ENCODE results near the gene YIPF5. TPM values are rescaled to one million over a fixed set of nuclear protein-coding genes. Genes with fewer than 3 reads are reported as not detected.
A peak's percentile ranks its signal among the peaks of the same experiment; 100 is the strongest.

Gene YIPF5
- total RNA-seq, 1 experiment from 2014 or later = 45.6 TPM

DNA sequence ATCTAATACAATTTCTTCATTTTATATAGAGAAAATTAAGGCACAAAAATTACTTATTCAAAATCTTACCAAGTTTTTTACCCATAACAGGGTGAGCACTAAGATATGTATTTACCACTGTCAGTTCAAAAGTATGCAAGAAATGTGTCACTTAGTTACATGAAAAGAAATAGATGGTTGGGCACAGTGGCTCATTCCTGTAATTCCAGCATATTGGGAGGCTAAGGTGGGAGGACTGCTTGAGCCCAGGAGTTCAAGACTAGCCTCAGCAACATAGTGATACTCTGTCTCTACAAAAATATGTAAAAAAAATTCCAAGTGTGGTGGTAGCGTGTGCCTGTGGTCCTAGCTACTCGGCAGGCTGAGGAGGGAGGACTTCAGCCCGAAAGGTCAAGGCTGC, 19.4 kb downstream of the YIPF5 start:
- Histone ChIP-seq H3K9me3 (replicated peaks) (no peaks in the 10 kb centered on the region), H3K4me3 (no peak overlapping the region), H3K36me3 (no peaks in the 10 kb centered on the region), H3K27me3 (no peaks in the 10 kb centered on the region), H3K27ac (no peak overlapping the region), H3K4me1 (no peaks in the 10 kb centered on the region)
- DNase-seq = no peak

DNA sequence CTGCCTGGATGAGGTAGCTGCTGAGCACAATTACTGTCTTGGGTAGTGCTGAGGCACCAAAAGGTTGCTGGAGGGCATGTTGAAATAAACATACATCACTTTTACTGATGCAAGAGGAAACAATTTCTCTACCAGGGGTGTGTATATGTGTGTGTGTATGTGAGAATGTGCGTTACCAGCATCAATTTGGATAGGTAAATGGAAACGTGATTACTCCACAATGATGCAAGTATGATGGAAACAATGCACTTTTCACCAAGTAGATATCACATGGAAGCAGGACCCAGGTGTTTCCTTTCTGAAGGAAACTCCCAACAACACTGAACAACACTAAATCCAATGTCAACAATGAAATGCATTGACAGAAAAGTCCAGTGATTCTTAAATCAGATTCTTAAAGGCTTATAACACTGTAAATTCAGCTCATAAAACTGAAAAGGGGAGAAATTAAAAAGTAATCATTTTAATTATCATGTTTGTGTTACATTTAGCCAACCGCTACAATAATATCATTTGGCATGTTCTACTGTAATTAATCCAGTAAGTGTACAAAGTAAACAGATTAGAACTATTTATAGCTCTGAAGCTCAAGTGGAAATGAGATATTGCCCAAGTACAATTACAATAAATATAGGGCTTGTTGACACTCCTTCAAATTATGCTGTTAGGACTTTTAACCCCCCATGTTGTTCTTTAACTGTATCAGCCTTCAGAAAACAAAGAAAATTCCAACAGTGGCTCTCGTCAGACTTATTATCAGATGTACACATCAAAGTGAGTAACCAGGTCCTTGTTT, 25.3 kb downstream of the YIPF5 start:
- Histone ChIP-seq H3K4me3 (no peak overlapping the region), H3K27me3 (no peaks in the 10 kb centered on the region), H3K36me3 (no peaks in the 10 kb centered on the region), H3K9me3 (replicated peaks) (no peaks in the 10 kb centered on the region), H3K4me1 (no peaks in the 10 kb centered on the region), H3K27ac (no peak overlapping the region)
- no peak for DNase-seq

DNA sequence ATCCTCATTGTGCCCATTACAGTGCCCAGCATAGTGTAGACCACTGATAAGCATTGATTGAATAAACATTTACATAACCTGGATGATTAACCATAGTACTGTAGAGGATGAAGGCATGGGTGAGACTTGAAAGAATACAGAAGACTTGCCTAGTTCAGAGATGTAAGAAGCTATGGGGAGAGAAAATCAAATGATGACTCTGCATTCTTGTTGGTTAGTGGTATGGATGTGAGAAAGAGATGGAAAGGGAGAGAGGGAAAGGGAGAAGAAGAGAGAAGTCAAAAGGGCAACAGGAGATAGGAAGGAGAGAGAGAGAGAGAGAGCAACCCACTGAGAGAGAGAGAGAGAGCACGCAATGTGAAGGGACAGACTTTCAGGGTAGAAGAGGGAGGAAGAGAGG, 26.8 kb downstream of the YIPF5 start:
- no peaks in the 10 kb centered on the region for H3K36me3 ChIP-seq
- no peaks in the 10 kb centered on the region for H3K9me3 ChIP-seq (replicated peaks)
- H3K27ac ChIP-seq = no peak overlapping the region
- no peaks in the 10 kb centered on the region for H3K4me1 ChIP-seq
- DNase-seq = no peak
- no peaks in the 10 kb centered on the region for H3K27me3 ChIP-seq
- H3K4me3 ChIP-seq = no peak overlapping the region

DNA sequence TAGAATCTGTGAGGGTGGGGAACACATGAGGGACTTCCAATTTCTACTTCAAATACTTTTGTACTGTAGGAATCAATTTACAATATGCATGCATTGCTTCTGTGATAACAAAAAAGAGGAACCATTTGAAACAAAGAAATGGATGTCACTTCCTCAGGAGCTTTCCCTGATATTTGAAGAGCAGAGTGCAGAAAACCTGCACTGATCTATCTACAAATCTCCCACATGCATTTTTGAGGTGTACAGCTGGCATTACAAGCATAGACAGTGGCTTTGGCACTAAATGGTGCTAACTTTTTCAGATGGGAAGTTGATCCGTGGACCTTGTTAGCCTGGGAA, 27.7 kb downstream of the YIPF5 start:
- no peak overlapping the region for H3K27ac ChIP-seq
- no peaks in the 10 kb centered on the region for H3K27me3 ChIP-seq
- H3K4me1 ChIP-seq = no peaks in the 10 kb centered on the region
- DNase-seq = no peak
- no peaks in the 10 kb centered on the region for H3K36me3 ChIP-seq
- no peaks in the 10 kb centered on the region for H3K9me3 ChIP-seq (replicated peaks)
- no peak overlapping the region for H3K4me3 ChIP-seq

DNA sequence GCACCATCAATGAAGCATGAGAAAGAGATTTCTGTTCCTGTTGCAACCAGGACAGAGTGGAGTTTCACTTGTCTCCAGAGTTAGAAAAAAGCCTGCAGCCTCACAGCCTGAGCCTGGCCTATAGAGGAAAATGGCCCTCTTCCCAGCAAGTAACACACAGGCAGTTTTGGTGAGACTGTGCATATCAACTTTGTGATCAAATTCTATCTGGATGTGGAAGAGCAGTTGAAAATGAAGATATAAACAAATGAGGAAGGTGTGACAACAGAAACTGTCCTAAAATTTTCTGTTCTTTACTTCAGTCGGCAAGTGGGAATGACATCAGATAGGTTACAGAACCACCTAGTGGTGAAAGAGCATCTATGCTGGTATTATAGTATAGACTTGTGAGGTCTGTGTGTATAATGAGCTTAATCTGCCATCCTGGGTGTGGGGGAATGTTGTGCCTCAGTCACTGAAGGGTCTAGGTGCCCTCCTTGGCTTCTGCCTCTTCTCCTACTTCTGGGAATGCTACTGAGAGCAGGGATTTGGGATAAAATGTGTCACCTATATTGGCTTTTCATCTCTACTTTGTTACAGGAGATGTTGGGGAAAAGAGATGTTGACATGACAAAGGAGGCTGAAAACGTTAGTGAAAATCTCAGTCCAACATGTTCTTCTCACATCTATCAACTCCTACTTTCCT, 28.2 kb downstream of the YIPF5 start:
- Histone ChIP-seq H3K4me3 (no peak overlapping the region), H3K27me3 (no peaks in the 10 kb centered on the region), H3K27ac (no peak overlapping the region), H3K36me3 (no peaks in the 10 kb centered on the region), H3K9me3 (replicated peaks) (no peaks in the 10 kb centered on the region), H3K4me1 (no peaks in the 10 kb centered on the region)
- peak in 1 of 2 experiments; percentile 39 for DNase-seq

DNA sequence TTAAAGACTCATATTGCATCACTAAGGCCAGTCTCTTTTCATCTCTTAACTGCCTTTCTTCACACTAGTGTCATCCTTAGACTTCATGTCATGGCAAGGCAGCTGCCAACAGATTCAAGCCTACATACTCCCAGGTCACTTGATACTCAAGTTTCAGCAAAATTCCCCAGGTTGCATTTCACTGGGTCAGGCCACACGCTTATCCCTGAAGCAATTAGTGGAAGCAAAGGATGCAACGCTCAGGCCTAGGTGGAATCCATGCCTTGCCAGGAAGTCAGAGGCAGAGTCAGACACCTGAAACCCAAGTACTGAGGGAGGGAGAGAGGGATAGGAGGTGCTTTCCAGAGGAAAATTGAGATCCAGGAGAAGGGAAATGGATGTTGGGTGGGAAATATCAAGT, 28.9 kb downstream of the YIPF5 start:
- peak in 1 of 2 experiments; percentile 8 for DNase-seq
- Histone ChIP-seq H3K4me3 (no peak overlapping the region), H3K4me1 (no peaks in the 10 kb centered on the region), H3K36me3 (no peaks in the 10 kb centered on the region), H3K27ac (no peak overlapping the region), H3K27me3 (no peaks in the 10 kb centered on the region), H3K9me3 (replicated peaks) (no peaks in the 10 kb centered on the region)

DNA sequence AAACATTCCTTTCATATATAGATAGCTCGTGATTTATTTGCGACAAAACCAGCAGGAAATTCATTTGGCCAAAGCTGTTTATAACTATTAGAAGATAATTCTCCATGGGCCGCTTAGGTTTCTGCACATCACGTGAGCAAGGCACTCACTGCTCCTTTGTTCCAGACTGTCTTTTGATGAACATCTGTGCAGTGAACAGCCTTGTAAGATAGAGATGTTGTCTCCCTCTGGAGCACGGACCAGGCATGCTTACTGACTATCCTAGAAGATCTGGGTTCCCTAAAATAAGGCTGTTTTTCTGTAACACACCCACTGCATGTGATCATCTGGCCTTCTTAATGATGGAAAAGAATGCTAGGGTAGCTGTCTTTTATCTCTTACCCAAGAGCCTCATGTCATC, 30.9 kb downstream of the YIPF5 start:
- Histone ChIP-seq H3K4me1 (no peaks in the 10 kb centered on the region), H3K36me3 (no peaks in the 10 kb centered on the region), H3K27ac (no peak overlapping the region), H3K4me3 (no peak overlapping the region), H3K27me3 (no peaks in the 10 kb centered on the region), H3K9me3 (replicated peaks) (no peaks in the 10 kb centered on the region; the same call in 1 of the 2 replicates)
- DNase-seq = peak in 1 of 2 experiments; percentile 8

DNA sequence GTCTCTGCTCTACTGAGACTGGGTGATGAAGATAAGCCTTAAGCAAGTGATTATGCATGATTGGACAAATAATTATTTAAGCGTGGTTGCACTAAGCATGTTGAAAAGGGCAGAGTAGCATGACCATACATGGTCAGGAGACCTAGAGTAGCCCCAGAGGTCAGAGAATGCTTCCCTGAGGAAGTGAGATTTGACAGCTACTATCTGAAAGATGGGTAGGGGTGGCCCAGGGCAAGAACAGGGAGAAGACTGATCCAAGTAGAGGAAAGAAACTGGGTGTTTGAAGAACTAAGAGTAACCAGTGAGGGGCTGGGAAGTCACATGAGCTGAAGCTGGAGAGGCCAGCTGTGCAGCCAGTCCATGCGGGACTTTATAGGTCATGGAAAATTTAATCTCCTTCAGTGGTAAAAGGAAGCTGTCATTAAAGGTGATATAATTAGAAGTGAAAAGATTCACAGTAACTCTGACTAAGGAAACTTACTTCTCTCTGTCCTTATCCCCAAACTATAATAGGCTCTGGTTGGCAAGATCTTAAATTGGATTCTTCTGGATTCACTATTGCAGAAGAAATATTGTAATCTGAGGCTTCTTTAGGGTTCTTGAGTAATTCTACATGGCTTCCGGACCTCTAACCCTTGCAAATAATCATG, 35.2 kb downstream of the YIPF5 start:
- no peak overlapping the region for H3K27ac ChIP-seq
- H3K4me3 ChIP-seq = no peak overlapping the region
- no peaks in the 10 kb centered on the region; the same call in 1 of the 2 replicates for H3K9me3 ChIP-seq (replicated peaks)
- no peaks in the 10 kb centered on the region for H3K4me1 ChIP-seq
- H3K36me3 ChIP-seq = no peaks in the 10 kb centered on the region
- DNase-seq = no peak
- H3K27me3 ChIP-seq = no peaks in the 10 kb centered on the region

DNA sequence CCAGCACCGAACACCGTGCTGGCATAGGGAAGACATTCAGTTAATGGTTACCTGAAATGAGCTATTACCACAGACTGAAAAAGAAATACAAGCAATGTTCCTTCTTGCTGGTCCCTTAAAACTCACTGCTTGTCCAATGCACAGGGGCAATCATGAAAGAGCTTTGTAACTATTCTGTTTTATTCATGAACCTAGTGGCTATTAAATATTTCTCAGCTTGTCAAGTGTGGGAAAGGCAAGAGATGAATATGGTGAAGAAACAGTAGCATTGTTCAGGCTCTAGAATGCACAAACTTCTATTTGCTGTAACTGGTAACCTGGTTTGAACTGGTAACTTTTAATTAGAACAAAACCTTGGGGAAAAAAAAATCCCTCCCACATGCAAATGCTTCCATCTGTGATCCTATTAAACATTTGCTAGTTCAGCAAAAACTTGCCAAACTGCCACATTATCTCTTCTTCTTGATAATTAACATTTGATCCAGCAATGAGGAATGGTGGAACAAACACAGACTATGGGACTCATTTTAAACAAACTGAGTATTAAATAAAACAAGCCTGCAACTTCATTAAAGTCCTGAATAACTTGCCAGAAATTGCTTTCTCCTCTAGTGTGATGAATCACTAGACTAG, 36.1 kb downstream of the YIPF5 start:
- Histone ChIP-seq H3K27me3 (no peaks in the 10 kb centered on the region), H3K4me1 (no peaks in the 10 kb centered on the region), H3K9me3 (replicated peaks) (no peaks in the 10 kb centered on the region; the same call in 1 of the 2 replicates), H3K27ac (no peak overlapping the region), H3K36me3 (no peaks in the 10 kb centered on the region), H3K4me3 (no peak overlapping the region)
- DNase-seq = no peak

DNA sequence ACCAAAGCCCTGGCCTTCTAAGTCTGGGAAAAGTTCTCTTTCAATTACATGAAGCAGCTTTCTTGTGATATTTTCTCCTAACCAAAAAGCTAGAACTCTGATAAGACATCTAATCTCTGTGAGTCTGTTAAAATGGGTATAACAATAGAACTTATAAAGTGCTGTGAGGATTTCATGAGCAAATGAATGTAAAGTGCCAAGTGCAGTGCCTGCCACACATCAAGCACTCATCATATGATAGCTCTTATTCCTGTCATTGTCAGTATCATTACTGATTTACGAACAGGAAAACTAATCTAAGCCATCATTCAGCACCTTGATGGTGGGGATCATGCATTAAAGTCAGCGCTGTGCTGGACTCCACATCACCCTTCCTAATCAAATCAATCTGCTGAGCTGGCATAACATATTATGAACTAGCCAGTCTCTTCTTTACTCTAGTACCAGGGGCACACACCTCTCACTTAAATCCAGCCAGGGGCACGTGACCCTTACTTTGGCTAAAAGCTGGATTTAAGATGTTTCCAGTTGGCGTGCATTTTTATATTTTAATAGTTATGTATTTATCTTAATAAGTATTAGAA, 37.3 kb downstream of the YIPF5 start:
- no peak overlapping the region for H3K27ac ChIP-seq
- no peaks in the 10 kb centered on the region for H3K4me1 ChIP-seq
- DNase-seq = no peak
- no peaks in the 10 kb centered on the region for H3K36me3 ChIP-seq
- no peak overlapping the region for H3K4me3 ChIP-seq
- no peaks in the 10 kb centered on the region; the same call in 1 of the 2 replicates for H3K9me3 ChIP-seq (replicated peaks)
- H3K27me3 ChIP-seq = no peaks in the 10 kb centered on the region

DNA sequence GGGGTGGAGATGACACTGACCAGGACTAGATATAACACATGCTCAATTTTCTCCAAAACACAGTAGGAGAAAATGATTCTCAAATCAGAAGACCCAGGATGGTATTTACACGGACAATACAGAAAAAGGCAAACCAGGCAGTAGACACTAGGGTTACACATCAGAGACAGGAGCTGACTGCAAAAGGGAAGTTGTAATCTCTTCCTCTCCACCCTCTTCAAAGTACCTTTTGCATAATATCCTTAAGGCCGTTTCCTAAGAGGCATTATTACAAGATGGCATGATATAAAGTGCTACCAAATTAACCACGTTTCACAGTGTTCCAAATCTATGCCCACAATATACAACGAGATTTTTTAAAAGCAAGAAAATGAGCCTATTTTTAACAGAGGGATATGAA, 39.2 kb downstream of the YIPF5 start:
- no peaks in the 10 kb centered on the region; the same call in 1 of the 2 replicates for H3K9me3 ChIP-seq (replicated peaks)
- H3K4me1 ChIP-seq = no peaks in the 10 kb centered on the region
- no peak for DNase-seq
- no peak overlapping the region for H3K4me3 ChIP-seq
- no peaks in the 10 kb centered on the region for H3K36me3 ChIP-seq
- H3K27ac ChIP-seq = no peak overlapping the region
- H3K27me3 ChIP-seq = no peaks in the 10 kb centered on the region

DNA sequence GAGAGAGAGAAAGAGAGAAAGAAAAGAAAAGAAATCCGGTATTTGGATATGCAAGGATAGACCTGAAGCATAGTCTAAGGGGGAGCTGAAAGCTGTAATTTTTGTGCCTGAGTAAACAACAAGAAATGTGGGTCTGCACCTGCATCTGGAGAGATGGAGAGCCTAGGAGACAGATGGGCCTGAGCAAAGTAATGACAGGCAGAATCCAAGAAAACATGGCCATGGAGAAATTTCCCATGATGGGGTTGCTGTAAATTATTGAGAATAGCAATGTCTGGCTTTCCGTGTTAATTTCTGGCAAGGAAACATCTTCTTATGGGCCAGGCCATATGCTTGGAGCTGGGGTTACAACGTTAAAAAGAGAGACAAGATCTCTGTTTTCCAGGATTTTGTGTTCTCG, 40.2 kb downstream of the YIPF5 start:
- H3K36me3 ChIP-seq = no peaks in the 10 kb centered on the region
- H3K4me3 ChIP-seq = no peak overlapping the region
- H3K9me3 ChIP-seq (replicated peaks) = no peaks in the 10 kb centered on the region
- no peaks in the 10 kb centered on the region for H3K27me3 ChIP-seq
- no peaks in the 10 kb centered on the region for H3K4me1 ChIP-seq
- DNase-seq = no peak
- no peak overlapping the region for H3K27ac ChIP-seq

DNA sequence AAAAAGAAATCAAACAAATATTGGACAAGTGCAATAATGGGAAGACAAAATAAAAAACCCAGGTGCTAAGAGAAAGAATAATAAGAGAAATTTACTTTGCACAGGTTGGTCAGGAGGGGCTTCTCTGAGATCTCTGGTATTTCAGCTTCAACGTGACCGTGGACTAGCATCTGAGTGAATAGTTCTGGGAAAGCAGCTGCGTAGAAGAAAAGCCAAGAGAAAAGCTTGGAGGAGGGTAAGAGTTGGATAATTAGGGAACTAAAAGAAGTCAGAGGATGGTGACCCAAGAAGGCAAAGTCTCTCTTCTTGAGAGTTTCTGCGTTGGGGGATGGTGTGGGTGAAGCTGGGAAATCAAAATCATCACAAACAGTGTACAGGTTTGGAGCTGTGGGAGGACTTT, 41.6 kb downstream of the YIPF5 start:
- Histone ChIP-seq H3K27me3 (no peaks in the 10 kb centered on the region), H3K4me3 (no peak overlapping the region), H3K27ac (no peak overlapping the region), H3K4me1 (no peaks in the 10 kb centered on the region), H3K9me3 (replicated peaks) (no peaks in the 10 kb centered on the region), H3K36me3 (no peaks in the 10 kb centered on the region)
- no peak for DNase-seq

DNA sequence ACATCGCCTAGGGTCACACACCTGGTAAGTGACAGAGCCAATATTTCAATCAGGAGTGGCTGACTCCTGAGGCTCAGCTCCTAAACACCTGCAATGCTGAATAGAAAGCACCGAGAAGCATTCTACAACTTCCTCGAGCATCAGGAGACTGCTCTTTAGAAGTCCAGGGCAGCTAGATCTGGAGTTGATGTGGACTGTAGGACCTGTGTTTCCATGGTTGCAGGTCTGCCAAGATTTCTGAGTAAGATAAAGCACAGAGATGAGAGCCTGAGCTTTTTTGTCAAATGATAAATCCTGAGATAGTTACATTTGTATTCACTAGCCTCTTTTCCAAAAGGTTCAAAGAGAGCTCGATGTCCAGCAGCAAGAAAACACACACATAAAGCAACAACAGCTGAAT, 43.8 kb downstream of the YIPF5 start:
- Histone ChIP-seq H3K27ac (no peak overlapping the region), H3K4me1 (no peaks in the 10 kb centered on the region)

More for the DNA sequence above, 43.8 kb downstream of the YIPF5 start:
- no peak overlapping the region for H3K4me3 ChIP-seq
- no peak for DNase-seq
- H3K36me3 ChIP-seq = no peaks in the 10 kb centered on the region
- H3K9me3 ChIP-seq (replicated peaks) = no peaks in the 10 kb centered on the region
- H3K27me3 ChIP-seq = no peaks in the 10 kb centered on the region
